Stimulated activated CD8-positive, alpha-beta memory T cell treated with anti-CD3 and anti-CD28 coated beads, Interleukin-4, amount 100 ng/mL, for 4 hours (primary cell): ENCODE data around the gene UNC5CL.
"Not testable (repeated sequence)": the region's sequence is repeated elsewhere in the genome, so short reads cannot be mapped to it uniquely, and the experiment has no call there.

Experiments
- DNase-seq, 2 donors: peaks; one replicate each; pipeline ENCODE4 v3.0.0-alpha.2; 2020; ENCODE audit warnings: low read depth in 2 of 2, low spot score in 1 of 2

Gene UNC5CL

DNA sequence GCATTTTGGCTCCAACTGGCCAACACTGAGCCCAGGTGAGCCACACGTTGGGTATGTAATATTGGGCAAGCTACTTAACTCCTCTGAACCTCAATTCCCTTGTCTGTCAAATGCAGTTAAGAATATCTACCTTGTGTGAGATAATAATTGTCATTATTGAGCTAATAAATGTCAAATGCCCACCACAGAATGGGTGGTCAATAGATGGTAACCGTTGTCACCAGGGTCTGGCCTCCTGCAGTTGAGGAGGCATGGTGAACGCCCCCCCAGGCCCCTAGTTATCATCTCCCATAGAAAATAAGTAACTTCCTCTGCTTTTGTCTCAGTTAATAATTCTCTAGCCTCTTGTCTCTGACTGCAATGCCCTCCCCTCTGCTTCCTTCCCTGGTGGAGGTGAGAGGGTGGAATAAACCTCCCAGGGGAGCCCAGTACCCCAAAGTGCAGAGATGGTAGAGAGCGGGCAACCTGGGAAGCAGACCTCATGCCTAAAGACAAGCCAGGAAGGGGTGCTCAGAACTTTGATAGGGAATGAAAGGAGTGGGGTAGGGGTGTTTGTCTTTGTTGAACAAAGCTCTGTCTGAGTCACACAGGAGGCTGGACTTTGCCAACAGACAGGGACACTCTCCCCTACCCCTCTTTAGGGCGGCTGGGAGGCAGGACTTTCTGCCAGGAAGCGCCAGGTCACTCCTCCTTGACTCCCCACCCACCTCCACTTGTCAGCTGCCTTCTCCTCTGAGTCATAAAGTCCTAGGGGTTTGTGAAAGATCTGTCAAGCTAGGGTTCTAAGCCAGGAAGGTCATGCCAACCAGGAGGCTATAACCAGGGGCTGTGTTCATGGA lies 1.3 kb upstream of the UNC5CL start:
- no peak for DNase-seq

DNA sequence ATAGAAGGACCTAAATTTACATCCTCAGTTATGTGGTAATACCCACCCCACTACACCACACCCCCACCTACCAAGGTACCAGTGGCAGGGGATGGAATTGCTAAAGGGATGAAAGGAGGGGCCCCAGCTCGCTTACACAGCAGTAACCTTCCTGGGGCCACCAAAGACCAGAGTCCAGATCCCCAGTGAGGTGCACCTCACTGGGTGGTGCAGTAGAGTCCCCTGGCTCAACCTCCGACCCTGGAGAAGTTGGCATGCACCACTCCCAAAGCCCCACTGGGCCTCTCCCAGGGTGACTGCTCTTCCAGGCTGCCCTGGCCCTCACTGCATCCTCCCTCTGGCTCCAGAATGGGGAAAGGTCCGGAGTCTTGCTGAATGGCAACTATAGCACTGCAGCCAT lies 816 bp downstream of the UNC5CL start:
- no peak for DNase-seq

DNA sequence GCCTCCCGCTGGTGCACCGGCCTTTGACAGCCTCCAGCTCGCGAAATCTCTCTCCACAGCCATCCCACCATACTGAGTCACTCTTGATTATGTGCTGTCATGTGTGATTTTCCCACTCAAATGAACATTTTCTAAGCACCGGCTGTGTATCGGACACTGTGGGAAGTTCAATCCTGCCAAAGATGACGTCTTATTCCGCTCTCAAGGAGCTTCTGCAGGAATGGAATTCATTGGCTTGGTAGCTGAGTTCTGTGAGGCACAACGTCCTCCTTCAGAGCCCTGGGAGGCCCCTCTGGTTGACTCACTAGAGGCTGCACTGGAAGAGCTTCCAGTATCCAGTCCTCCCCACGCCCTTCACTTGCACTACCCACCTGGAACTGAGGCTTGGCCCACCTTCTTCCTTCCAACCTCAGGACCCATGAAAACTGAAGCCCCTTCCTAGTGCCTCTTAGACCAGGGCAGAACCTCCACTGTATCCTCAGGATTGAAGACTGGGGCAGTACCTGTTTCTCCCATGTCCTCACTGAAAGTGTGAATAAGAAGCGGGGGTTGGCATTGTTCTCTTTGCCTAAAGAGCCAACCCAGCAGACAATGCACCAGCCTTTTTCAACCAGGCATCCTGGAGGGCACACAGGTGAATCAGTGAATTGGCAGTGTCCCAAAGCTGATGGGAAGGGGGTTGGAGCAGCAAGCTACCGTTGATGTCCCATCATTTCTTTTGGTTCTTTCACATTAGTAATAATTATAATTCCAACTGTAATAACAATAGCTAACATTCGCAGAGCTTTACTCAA lies 1.7 kb downstream of the UNC5CL start:
- DNase-seq, result no peak

DNA sequence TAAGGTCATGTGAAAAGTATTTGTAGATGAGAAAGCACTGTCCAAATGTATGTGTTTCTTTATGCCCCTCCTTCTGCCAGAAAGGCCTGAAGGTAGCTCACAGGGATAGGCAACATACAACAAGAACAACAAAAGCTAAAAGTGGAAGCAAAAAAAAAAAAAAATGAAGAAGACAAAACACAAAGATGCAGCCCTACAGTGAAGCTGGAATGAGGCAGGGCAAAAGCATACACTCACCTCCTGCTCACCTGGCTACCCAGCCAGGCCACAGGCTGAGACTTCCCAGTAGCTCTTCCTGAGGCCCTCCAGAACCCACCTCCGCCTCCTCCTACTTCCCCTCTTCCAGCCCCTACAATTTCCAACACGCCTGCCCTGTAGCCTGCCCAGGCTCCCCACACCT lies 2.4 kb downstream of the UNC5CL start:
- DNase-seq, result no peak

DNA sequence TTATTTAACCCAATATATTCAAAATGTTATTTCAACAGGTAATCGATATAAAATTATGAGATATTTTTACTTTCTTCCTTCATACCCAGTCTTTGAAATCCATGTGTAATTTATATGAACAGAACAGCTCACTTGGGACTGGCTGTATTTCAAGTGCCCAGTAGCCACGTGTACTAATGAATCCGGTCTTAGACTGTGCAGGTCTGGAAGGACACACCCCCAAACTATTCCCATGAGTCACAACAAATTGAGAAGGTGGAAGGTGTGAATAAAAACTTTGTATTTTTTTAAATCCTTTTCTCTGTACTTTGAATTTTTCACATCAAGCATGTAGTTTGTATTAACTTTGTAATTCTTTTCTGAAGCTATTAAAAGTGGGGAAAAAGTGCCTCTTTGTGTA lies 2.8 kb downstream of the UNC5CL start:
- no peak for DNase-seq

DNA sequence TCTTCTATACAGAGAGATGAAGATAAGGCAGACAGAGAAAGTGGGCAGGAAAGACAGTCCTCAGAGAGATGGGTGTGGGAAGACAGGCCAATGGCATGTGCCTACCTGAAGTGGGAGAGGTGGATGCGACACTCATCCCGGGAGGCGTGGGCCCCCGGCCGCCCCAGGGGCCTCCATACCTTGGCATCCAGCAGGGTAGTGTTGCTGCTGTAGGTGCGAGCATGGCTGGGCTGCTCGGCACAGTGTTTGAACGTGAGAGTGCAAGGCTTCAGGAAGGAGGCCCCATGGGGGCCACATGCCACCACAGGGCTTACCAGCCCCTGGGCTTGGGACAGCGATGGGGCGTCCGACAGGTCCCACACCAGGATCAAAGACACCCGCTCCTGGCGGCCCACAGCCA lies 5.2 kb downstream of the UNC5CL start:
- DNase-seq, result no peak

DNA sequence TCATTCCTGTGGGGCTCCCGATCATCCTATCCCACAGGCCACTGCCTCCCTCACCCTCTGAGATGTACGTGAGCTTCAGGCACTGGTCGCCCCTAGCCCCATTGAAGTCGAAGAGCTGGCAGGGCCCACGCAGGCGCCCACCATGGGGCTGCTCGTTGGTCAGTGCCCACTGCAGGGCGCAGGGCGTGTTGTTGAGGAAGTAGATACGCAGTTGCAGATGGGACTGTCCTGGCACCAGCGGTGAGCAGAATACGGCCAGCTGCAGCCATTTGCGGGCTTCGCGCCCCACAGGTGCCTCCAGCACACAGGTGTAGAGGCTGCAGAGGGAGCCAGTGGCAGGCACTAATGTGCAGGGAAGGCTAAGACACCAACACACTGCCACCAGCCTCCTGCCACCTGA lies 6.2 kb downstream of the UNC5CL start:
- DNase-seq, result no peak

DNA sequence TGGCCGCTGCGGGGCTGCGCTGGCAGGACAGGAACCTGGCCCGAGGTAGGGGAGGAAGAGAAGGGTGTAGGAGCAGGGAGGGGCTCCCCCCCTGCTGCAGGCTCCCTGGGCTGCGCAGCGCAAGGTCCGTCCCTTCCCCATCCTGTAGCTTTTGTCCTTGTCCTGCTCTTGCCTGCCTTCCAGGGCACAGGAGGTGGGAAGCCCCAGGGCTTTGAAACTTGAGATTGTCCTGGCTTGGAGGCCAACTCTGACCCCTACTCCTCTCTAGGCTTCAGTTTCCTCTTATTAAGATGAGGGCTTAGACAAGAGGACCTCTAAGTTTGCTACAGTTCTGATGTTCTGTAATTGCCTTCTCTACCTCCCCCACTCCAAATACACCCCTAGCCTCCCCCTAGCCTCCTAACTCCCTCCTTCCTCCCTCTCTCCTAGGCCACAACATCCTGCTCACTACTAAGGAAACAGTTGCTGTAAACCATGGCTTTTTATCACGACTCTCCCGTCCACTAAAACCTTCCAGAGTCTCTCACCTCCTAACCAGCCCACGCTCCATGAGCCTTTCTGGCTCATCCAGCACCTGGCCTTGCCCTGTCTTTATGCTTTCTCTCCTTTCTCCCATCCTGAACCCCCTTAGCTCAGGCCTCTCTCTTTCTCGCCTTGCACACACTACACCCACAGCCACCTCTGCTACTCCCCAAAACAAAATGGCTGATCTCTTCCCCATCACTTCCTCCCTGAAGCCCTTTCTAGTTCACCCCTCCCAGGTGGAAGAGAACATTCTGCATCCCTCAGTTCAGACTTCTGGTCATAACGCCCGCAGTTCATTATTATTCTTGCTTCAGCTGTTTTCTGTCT lies 10.2 kb downstream of the UNC5CL start:
- no peak for DNase-seq

DNA sequence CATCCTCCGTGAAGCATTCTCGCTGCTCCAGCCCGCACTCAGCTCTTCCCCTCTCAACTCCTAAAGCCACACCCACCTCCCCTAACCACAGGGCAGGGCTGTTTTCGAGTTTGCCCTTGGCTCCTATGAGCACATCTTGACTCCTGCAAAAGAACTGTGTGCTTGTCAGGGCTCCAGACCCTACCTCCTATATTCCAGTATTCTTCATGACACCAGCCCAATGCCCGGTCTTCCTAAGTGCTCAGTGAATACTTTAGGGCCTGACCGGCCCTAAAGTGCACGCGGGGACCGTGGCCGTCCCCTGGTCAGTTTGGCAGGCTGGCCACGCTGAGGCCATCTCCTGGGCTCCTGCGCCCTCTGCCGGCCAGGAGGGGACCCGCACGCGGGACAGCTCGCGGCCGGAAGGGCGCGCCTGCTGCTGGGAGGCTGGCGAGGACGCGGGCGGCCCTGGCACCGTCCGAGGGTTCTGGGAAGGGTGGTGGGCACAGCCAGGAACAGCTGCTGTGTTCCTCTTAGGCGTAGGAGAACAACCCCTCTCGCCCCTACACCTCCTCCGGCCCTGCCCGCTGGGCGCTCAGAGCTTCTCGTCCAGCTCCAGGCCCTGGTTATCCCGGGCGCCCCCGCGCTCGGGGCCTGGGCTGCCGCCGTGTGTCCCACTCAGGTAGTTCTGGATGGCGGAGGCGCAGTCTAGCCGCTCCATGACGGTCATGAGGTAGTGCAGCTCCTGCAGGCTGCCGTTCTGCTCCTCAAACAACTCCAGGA lies 11.0 kb downstream of the UNC5CL start:
- peak; percentile 20 to 44 for DNase-seq

DNA sequence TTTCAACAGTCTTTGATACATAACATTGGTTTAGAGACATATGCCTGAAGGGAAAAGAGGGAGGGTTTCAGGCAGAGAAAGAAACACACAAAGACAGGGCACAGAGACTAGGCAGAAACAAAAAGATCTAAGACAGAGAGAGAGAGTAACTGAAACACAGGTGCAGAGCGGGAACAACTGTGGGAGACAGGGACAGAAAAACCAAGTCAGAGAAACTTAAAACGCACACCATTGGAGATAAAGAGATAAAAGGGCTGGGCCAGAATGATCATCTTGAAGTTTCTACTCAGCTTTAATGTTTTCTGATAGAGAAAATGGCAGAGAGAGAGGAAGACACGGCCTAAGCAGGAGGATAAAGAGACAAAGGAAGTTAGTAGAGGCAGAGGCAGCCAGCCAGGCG lies 11.8 kb downstream of the UNC5CL start:
- DNase-seq, result no peak

DNA sequence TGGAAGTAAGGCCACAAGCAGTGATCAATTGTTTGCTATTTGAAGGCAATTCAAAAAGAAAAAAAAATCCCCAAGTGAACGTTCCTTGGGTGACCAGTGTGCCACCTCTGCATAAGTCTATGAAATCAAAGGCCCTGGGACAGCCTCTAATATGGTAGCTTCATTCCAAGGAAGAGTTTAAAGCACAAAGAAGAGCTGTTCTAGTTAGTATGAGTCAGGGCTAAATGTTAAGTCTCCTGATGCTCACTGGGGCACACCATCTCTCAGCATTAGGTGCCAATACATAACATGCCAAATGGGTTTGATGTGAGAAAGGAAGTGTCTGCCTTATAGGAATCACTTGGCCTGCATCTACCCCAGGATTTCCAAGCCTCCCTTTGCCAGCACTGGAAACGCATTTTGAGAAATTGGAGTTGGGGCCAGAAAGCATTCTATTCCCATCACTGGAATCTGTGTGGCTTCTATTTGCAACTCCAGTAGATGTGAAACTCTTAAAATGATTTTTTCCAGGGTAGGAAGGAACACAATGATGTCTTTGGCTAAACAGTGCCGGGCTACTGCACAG lies 13.0 kb downstream of the UNC5CL start:
- DNase-seq, result no peak

DNA sequence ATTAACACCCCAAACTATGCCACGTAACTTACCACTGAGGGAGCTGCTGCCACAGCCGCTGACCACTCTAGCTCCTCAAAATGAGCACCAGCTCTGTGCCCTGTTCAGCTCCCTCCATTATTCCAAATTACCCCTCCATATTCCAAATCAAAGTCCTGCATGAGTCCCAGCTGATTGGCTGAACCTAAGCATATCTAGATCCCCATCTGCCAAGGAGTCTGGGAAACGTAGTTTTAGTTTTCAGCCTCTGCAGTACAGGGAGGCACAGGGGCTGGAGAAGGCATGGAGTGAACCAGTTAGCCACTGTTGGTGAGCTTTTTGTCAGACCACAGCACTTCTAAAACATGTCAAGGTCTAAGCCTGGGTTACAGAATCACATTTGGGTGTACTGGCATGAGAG lies 15.9 kb downstream of the UNC5CL start:
- no peak for DNase-seq

DNA sequence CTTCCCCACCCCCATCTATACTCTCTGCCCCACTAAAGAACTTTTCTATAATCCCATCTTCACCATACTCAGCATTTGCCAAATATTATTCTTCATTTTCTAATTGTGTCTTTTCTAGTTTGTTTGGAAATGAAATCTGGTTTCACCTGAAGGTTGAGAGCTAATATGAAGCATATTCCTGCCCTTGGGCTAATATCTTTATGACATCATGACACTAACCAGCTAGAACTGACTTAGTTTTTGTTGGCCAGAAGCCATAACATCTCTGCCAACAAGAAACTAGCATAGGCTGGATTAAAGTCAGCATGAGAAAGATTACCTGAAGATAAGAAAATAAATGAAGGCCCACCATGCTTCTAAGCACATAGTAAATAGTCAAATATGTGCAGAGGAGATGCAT lies 16.7 kb downstream of the UNC5CL start:
- no peak for DNase-seq

DNA sequence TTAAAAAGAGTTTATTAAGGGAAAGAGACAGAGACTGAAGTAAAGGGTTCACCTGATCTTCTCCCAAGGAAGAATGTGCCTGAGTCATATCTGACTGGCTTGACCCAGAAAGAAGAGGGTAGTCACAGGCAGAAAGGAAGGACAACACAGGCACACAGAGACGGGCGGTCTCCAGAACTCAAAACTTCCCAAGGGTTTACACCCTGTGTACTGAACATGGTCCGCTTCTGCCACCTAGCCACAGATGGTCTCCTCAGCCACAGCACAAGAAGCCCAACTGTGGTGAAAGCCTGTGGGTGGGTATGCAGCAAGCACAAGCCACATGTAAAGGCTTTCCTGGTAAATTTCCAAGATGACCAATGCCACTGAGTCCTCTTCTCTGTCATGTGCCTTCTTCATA lies 17.2 kb downstream of the UNC5CL start:
- DNase-seq, result no peak

DNA sequence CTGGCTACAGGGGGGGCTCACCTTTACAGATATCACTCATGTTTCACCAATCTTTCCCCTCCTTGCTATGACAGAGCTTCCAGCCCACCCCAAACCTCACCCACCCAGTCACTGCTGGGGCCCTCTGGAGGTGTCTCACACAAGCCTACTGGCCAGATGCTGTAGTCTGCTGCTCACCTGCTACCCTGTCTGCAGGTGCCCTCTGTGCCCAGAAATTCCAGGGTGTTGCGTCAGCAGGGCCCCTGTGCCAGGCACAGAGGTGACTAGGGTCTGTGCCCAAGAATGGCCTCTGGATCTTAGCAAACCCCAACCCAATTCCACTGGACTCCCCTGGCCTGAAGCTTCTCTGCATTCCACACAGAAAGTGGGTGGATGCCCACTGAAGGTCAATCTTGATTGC lies 21.4 kb downstream of the UNC5CL start:
- no peak for DNase-seq

DNA sequence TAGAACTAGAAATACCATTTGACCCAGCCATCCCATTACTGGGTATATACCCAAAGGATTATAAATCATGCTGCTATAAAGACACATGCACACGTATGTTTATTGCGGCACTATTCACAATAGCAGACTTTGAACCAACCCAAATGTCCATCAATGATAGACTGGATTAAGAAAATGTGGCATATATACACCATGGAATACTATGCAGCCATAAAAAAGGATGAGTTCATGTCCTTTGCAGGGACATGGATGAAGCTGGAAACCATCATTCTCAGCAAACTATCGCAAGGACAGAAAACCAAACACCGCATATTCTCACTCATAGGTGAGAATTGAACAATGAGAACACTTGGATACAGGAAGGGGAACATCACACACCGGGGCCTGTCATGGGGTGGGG lies 23.2 kb downstream of the UNC5CL start:
- DNase-seq, result not testable (repeated sequence)

DNA sequence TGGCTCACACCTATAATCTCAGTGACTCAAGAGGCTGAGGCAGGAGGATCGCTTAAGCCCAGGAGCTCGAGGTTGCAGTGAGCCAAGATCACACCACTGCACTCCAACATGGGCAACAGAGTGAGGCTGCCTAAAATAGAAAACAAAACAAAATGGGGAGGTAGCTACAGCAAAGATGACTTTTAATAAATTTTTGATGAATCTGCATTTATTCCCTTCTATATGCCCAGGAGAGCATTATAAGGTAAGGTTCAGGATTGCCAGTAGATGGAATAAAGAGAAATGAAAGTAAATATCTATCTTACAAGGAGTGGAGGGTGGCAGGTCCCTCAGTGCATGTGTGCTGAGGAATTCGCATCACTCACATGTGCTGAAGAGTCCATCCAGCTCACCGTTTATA lies 24.2 kb downstream of the UNC5CL start:
- no peak for DNase-seq

DNA sequence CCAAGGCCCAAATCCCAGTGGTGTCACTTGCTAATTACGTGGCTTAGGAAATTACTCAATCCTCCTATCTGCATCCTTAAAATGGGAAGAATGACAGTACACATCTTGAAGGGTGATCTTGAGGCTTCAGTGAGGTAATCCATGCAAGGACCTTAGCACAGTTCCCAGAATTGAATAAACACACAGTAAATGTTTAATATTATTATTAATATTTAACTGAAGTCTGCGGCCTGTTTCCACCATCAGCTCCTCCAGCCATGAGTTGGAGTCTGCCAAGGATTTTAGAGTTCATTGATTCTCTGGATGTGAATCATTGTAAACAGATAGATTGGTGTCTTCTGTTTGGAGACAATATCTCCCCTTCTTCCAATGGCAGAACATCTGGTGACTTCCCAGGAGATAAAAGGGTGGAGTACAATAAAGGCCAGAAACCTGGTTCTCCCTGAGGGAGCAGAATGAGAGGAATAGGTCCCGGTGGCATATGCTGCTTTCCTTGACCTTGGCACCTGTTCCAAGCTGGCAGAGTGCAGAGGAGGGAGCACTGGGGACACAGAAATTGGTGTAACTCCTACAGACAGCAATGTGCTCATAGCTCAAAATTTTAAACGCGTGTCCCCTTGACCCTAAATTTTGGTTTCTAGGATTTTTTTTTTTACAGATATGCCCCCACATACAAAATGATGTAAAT lies 25.4 kb downstream of the UNC5CL start:
- no peak for DNase-seq

DNA sequence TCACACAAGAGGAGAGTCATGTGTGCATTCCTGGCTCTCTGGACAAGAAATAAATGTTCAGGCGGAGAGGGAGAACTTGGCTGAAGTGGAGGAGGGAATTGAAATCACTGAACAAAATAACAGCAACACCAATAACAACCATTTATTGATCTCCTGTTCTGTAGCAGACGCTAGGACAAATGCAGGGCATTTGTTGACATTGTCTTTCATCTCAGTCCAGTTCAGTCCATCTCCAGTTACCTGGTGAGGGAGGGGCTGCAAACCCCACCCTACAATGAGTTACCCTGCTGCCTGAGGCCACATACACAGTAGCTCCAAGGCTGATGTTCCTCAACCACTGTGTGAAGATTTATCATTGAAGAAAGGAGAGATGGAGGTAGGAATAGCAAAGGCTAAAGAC lies 27.3 kb downstream of the UNC5CL start:
- DNase-seq, result no peak

DNA sequence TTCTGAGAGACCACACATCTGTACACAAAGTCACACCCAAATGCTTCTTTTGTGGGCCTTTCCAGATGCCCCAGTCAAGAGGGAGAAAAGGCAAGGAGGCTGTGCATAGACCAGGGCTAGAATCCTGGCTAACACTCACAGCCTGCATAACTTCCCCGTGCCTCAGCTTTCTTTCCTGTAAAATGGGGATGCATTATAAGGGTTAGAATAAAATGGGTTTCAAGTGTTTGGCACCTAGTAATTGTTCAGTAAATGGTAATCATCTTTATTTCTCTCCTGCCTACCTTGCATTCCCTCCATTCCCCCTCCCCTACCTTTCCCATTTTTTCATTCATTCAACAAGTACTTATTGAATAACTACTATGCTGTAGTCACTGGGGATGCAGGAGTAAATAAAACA lies 29.4 kb downstream of the UNC5CL start:
- DNase-seq, result no peak
